ENCODE results near the gene CCDC175.

Gene CCDC175

GRCh38 chr14:59576332-59577294 is at the start of gene CCDC175:
Gene CCDC175, minus strand, starts transcription at chr14:59576812. Its CDS starts 37 bp downstream, at chr14:59576775.
- peak; percentile 80 for DNase-seq (ENCODE audit: low spot score)

- no peak for DNase-seq (ENCODE audit: low spot score)
Observed at GRCh38 chr14:59622631-59623030, 46.0 kb upstream of the CCDC175 start.

- DNase-seq (ENCODE audit: low spot score) = no peak
Observed at GRCh38 chr14:59619061-59619460, 42.4 kb upstream of the CCDC175 start.

DNA sequence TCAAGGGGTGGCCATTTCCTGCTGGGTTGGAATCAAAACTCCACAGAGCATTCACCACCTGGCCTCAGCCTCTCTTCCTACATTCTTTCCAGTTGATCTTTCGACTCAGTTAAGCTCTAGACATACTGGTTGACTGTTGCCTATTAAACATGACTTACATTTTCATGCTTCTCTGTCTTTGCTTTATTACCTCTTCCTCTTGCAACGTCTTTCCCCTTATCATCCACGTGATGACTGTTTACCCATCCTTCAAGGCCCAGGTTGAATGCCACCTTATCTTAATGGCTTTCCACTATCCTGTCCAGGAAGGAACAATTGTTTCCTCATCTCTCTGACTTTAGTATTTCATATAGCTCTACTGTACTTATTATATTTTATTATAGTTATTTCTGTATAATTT is 24.4 kb upstream of the CCDC175 start:
- no peak for DNase-seq (ENCODE audit: low spot score)

- DNase-seq (ENCODE audit: low spot score) = no peak
Observed at GRCh38 chr14:59600211-59600945, 23.8 kb upstream of the CCDC175 start.

DNA sequence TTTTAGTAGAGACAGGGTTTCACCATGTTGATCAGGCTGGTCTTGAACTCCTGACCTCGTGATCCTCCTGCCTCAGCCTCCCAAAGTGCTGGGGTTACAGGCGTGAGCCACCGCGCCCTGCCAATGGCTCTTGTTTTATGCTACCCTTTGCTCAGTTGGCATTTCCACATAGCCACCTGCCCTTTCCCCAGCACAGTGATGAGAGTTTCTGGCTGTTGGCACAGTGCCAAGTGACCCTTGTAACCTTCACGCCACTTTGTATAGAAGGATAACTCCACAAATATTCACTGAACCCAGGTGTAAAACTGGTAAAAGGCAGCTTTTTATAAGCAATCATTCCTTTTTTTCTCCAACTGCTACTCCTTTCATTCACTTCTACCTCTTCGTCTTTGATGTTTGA is 18.5 kb upstream of the CCDC175 start:
- no peak for DNase-seq (ENCODE audit: low spot score)

GRCh38 chr14:59591641-59592370 is 15.2 kb upstream of the CCDC175 start:
- no peak for DNase-seq (ENCODE audit: low spot score)

- DNase-seq (ENCODE audit: low spot score) = no peak
Observed at GRCh38 chr14:59588101-59588500, 11.5 kb upstream of the CCDC175 start.

DNA sequence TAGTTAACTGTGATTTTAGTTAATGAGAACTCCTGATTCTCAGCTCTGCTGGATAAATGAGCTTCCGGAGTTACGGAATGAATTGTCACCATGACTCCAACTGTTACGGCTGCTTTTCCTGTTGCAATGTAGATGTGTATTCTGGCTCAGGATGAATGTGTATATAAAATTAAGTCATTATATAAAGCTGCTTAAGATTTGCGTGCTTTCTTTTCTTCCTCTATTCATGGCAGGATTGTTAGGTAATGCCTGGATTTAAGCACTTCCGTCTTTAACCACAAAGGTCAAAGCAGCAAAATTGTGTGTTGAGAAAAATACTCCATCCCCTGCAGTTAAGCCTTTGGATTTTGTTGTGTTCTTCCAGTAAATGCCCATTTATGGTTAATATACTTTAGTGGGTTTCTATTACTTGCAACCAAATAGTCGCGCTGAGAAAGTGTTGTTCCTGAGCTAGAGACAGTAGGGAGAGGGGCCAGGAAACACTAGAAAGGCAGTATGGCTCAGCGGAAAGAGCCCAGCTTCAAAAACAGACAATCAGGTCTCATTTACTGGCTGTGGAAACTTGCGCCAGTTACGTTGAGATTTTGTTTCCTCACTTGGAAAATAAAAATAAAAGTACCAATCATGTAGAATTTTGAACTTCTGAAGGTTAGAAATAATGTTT is 9.4 kb upstream of the CCDC175 start:
- DNase-seq (ENCODE audit: low spot score) = no peak

- peak; percentile 24 for DNase-seq (ENCODE audit: low spot score)
Observed at GRCh38 chr14:59583755-59584154, 7.1 kb upstream of the CCDC175 start.

DNA sequence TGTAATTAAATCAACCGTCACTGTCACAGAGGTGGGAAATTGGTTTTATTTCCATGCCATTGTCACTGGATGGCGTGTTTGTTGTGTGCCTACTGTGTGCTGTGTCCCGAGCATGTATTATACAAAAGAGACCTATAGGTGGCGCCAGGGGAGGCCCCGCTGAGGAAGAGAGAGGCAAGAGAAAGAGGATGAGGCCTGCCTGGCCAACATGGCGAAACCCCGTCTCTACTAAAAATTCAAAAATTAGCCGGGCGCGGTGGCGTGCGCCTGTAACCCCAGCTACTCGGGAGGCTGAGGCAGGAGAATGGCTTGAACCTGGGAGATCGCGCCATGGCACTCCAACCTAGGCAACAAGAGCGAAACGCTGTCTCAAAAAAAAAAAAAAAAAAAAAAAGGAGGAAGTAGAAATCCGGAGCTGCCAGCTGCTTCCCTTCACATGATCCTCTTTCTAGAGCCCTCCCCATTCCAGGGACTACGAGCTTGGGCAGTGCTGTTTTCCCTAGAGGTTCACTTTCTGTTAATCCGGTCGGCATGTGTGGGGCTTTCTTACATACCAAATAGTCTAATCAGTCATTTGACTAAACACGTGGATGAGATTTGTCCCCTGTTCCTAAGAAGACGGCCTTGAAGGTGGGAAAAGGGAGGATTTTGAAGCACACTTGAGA is 6.4 kb upstream of the CCDC175 start:
- DNase-seq (ENCODE audit: low spot score) = peak; percentile 42

DNA sequence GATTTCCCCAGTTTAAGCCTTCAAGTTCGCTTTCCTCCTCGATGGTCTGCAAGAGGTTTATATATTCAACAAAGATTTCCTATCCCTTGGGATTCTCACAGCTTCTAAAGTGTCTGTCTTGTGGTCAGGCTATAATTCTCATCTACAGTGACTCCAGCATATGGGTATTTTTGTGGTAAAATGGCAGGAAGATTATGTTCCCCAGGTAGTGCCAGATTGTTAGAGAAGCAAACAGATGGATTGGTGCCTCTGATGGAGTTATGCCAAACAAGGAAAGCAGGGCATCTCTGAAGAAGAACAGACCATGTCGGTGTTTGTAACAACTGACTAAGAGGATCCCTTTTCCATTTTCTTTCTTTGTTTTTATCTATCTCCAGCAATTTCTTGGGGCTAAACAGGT is 5.5 kb upstream of the CCDC175 start:
- peak; percentile 15 for DNase-seq (ENCODE audit: low spot score)

DNA sequence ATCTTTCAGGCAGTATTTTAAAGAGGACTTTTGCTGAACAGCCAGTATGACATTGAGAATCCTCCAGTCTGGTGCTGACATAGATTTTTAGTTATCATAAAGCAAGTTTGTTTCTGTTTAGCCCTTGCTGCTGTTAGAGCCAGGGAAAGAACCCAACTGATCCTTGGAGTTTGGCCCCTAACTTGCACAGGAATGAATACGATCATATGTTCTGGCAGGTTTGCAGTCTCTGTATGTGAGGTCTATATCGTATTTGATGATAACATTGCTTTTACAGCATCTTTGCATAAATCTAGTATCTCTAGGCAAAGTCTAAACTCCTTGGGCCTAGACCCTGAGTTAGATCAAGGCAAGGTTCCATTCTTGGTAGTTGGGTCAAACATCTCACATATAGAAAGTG is 4.3 kb upstream of the CCDC175 start:
- DNase-seq (ENCODE audit: low spot score) = no peak

GRCh38 chr14:59570122-59570521 is 6.5 kb downstream of the CCDC175 start:
- no peak for DNase-seq (ENCODE audit: low spot score)

DNA sequence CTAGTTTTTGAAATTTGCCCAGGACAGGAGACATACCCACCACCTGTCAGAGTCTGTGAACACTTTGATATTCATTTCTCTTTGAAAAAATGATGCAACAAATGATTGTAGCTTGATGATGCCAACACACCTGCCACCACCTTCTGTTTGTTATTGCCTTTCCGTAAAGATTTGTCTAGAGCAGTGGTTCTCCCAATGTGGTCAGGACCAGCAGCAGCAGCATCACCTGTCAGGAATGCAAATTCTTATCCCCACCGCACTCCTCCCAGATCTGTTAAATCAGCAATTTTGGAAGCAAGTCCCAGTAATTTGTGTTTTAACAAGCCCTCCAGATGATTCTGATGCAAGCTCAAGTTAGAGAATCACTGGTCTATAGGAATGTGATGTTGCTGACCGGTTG is 9.9 kb downstream of the CCDC175 start:
- DNase-seq (ENCODE audit: low spot score) = no peak

- no peak for DNase-seq (ENCODE audit: low spot score)
Observed at GRCh38 chr14:59566296-59566695, 10.3 kb downstream of the CCDC175 start.

GRCh38 chr14:59565087-59565486 is 11.5 kb downstream of the CCDC175 start:
- DNase-seq (ENCODE audit: low spot score) = no peak

GRCh38 chr14:59564366-59564765 is 12.2 kb downstream of the CCDC175 start:
- DNase-seq (ENCODE audit: low spot score) = no peak

DNA sequence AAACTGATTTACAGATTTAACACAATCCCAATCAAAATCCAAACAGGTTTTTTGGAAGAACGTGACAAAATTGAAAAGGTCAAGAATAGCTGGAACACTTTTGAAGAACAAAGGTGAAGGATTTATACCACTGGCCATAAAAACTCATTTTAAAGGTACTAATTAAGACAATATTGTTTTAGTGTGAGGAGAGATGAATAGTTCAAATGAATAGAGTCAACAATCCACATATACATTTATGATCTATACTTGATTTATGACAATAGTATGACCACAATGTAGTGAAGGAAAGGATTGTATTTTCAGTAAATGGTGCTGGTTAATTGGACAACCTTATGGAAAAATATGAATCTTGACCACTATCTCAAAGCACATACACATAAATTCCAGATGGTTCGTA is 29.3 kb downstream of the CCDC175 start:
- no peak for DNase-seq (ENCODE audit: low spot score)

GRCh38 chr14:59543873-59544272 is 32.7 kb downstream of the CCDC175 start:
- DNase-seq (ENCODE audit: low spot score) = no peak

DNA sequence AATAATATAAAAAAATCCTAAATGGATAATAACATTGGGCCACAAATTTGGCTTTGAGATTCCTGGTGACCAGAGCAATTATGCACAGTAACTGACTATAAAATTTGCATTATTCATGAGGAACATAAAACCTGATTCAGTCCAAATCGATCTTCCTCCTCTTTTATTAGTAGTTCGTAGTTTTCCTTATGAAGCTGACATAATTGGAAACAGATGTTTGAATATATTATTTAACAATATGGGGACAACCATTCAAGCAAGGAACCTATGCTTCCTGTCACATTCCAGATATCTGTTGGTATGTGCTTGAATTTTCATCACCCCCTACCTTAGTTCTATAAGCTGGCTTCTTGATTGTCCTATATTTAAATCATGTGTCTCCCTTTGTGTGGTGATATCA is 34.9 kb downstream of the CCDC175 start:
- DNase-seq (ENCODE audit: low spot score) = no peak
